IPS-20b (cell line): ENCODE data around the gene BANF1.

Experiments used
- H3K27ac ChIP-seq: one replicate; pipeline ENCODE4 v1.5.1; 2013; ENCODE audit warnings: low read length
- H3K27me3 ChIP-seq: 2 replicates; pipeline ENCODE4 v1.6.1; 2013; ENCODE audit warnings: mild to moderate bottlenecking, low read length, inconsistent platforms; ENCODE audit not compliant: insufficient read depth
- H3K36me3 ChIP-seq: 2 replicates; pipeline ENCODE4 v1.6.1; 2013; ENCODE audit warnings: low read depth, mild to moderate bottlenecking, inconsistent platforms, low read length, moderate library complexity; ENCODE audit not compliant: insufficient read depth
- H3K4me1 ChIP-seq: 2 replicates; pipeline ENCODE4 v1.6.1; 2013; ENCODE audit warnings: mild to moderate bottlenecking, control low read depth, inconsistent platforms, low read length, moderate library complexity; ENCODE audit not compliant: insufficient read depth
- H3K4me3 ChIP-seq: 2 replicates; pipeline ENCODE4 v1.5.1; 2013; ENCODE audit warnings: mild to moderate bottlenecking, low read length, inconsistent platforms
- H3K9ac ChIP-seq: 2 replicates; pipeline ENCODE4 v1.6.1; 2013; ENCODE audit warnings: low read depth, mild to moderate bottlenecking, inconsistent platforms, low read length, moderate library complexity
- H3K9me3 ChIP-seq: 2 replicates; pipeline ENCODE4 v1.6.1; 2013; ENCODE audit warnings: mild to moderate bottlenecking, low read depth, low read length, inconsistent platforms; ENCODE audit not compliant: insufficient read depth

The BANF1 gene

DNA sequence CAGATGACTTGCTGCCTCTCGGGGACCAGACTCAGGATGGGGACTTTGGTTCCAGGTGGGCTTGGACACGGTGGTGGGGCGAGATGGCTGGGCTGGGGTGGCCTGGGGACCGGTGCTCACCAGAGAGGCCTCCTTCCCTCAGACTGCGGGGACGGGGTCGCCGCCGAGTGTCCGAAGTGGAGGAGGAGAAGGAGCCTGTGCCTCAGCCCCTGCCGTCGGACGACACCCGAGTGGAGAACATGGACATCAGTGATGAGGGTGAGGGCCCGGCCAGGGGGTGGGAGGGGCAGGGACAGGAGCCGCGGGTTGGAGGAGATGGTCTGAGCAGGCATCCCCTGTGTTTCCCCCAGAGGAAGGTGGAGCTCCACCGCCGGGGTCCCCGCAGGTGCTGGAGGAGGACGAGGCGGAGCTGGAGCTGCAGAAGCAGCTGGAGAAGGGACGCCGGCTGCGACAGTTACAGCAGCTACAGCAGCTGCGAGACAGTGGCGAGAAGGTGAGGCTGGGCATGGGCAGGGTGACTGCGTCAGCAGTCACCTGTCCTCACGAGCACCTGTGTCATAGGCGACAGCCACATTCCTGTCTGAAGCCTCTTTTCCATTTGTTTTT lies 34.9 kb upstream of the BANF1 start:
- Histone ChIP-seq H3K36me3 (peaks cover 76% of the 10 kb centered on the region), H3K9me3 (no peaks in the 10 kb centered on the region), H3K27me3 (no peaks in the 10 kb centered on the region), H3K27ac (no peak overlapping the region), H3K4me3 (no peak overlapping the region), H3K4me1 (peaks cover 5% of the 10 kb centered on the region), H3K9ac (no peak overlapping the region)

DNA sequence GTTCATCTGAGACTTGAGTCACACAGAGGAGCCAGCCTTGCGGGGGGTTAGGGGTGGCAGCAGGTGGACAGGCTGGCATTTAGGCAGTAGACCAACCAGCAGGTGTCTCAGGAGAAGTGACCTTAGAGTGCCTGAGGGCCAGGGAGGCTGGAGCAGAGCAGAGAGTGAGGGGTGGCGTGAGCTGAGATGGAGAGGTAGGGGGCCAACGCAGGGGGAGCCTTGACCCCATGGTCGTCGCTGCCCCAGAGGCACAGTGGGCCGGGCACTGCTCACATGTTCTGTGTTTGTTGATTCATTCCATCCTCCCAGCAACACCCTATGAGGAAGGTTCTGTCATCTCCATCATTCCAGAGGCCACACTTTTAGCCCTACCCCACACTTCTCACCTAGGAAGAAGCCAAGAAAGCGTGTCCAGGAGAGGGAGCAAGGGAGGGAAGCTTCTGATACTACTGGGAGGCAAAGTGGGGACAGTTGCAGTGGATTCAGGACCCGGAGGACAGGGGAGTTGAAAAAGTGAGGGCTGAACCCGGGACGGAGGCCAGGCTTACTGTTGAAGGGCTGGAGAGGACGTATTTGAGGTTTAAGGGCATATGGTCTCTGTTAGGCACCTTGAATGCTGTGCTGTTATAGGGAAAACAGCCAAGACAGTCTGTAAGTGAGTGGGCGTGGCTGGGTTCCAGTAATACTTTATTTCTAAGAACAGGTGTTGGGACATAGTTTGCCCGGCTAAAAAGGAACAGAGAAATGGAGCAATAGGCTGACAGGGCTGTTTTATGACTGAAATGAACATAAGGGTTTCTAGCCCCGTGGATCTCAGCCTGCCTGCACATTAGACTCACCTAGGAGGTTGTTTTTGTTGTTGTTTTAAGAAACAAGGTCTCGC lies 33.5 kb upstream of the BANF1 start:
- H3K9me3 ChIP-seq = no peaks in the 10 kb centered on the region
- peaks cover 84% of the 10 kb centered on the region for H3K36me3 ChIP-seq
- H3K4me3 ChIP-seq = no peak overlapping the region
- H3K27me3 ChIP-seq = no peaks in the 10 kb centered on the region
- H3K4me1 ChIP-seq = no peaks in the 10 kb centered on the region
- H3K27ac ChIP-seq = no peak overlapping the region
- H3K9ac ChIP-seq = no peak overlapping the region

DNA sequence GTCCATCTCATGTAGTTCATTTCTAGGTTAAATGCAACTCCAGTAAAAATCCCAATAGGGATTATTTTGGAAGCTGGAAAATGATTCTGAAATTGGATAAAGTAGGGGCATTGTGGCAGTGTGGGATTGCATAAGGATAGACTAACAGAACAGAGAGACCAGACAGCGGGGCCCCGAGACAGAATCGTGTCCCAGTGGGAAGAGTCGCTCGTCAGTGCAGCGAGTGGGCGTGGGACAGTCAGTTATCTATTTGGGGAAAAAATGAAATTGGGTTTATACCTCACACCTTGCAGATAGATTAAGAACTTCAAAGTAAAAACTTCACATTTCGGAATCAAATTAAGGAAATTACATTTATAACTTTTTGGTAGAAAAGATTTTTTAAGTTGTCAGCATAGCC lies 30.2 kb upstream of the BANF1 start:
- no peak overlapping the region for H3K9ac ChIP-seq
- no peaks in the 10 kb centered on the region for H3K27me3 ChIP-seq
- no peak overlapping the region for H3K27ac ChIP-seq
- H3K36me3 ChIP-seq = peaks cover 55% of the 10 kb centered on the region
- H3K9me3 ChIP-seq = no peaks in the 10 kb centered on the region
- no peak overlapping the region for H3K4me3 ChIP-seq
- no peaks in the 10 kb centered on the region for H3K4me1 ChIP-seq

DNA sequence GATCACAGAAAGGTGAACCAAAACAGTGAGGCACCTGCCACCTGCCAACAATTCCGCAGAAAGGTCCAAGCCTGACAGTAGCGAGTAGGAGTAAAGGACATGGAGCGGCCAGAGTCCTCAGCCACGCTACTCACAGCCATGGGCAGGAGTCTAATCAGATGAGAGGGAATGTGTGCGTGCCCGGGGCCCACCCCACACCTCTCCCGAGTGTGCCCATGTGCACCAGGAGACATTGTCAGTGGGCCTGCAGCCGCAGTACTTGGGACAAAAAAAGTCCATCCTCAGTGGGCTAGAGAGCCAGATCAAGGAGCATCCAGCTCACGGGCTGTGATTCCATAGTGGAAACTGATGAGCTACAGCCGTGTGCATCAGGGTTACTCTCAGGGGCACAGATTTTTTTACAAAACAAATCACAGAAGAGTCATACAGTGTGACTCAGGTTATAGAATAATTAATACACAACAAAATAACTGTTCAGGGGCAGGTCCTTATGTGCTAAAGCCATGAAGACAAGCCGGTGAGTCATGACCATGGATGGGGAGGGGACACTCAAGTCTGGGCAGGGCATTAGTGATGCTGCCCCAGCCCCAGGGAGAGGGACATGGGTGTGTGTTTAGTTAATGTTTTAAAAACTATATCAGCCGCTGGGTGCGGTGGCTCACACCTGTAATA lies 28.7 kb upstream of the BANF1 start:
- Histone ChIP-seq H3K9me3 (no peaks in the 10 kb centered on the region), H3K27me3 (no peaks in the 10 kb centered on the region), H3K27ac (no peak overlapping the region), H3K4me3 (no peak overlapping the region), H3K36me3 (peaks cover 55% of the 10 kb centered on the region), H3K4me1 (no peaks in the 10 kb centered on the region), H3K9ac (no peak overlapping the region)

DNA sequence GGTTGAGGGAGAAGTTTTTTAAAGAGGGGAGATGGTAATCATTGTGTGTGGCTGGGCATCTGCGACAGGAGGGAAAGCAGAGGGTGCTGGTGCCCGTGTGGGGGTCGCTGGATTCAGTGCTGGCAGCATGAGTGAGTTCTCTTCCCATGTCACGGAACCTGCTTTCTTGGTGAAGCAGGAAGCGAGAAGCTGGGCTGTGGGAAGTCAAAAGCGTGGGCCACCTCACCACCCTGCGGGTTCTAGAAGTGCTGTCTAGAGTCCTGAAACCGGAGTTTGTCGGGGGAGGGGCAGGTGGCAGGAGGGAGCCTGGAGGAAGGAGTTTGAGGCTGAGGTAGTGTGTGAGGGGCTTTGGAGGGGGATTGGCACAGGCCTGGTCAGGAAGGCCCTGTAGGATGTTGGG lies 26.5 kb upstream of the BANF1 start:
- peaks cover 46% of the 10 kb centered on the region for H3K36me3 ChIP-seq
- H3K9me3 ChIP-seq = no peaks in the 10 kb centered on the region
- H3K9ac ChIP-seq = no peak overlapping the region
- no peaks in the 10 kb centered on the region for H3K4me1 ChIP-seq
- no peaks in the 10 kb centered on the region for H3K27me3 ChIP-seq
- H3K27ac ChIP-seq = no peak overlapping the region
- H3K4me3 ChIP-seq = no peak overlapping the region

DNA sequence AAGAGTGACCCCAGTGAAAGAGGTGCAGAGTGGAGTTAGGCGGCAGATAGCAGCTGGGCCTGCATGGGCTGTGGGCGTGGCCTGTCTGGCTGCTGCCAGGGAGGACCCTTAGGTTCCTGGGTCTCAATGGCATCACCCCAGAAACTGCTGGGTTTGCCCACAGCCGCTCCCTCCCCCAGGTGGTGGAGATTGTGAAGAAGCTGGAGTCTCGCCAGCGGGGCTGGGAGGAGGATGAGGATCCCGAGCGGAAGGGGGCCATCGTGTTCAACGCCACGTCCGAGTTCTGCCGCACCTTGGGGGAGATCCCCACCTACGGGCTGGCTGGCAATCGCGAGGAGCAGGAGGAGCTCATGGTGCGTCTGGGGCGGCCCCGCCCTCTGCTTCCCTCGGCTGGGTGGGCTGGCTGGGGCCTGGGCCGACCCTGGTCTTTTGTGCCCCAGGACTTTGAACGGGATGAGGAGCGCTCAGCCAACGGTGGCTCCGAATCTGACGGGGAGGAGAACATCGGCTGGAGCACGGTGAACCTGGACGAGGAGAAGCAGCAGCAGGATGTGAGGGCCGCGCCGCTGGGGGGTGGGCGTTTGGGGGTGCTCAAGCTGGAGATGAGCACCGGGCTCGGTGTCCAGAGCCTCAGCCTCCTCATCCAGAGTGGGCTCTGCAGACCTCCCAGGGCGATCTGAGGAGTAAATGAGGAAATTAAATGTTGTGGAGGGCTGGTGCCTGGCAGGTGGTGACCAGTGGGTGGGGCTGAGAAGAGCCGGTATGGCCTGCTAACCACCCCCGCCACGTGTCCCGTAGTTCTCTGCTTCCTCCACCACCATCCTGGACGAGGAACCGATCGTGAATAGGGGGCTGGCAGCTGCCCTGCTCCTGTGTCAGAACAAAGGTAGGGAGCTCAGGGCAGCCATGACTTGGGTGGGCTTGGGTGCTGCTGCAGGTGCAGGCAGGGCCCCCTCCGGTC lies 25.8 kb upstream of the BANF1 start:
- no peak overlapping the region for H3K27ac ChIP-seq
- H3K9me3 ChIP-seq = no peaks in the 10 kb centered on the region
- H3K4me3 ChIP-seq = no peak overlapping the region
- no peak overlapping the region for H3K9ac ChIP-seq
- H3K4me1 ChIP-seq = no peaks in the 10 kb centered on the region
- H3K27me3 ChIP-seq = no peaks in the 10 kb centered on the region
- peaks cover 46% of the 10 kb centered on the region for H3K36me3 ChIP-seq

DNA sequence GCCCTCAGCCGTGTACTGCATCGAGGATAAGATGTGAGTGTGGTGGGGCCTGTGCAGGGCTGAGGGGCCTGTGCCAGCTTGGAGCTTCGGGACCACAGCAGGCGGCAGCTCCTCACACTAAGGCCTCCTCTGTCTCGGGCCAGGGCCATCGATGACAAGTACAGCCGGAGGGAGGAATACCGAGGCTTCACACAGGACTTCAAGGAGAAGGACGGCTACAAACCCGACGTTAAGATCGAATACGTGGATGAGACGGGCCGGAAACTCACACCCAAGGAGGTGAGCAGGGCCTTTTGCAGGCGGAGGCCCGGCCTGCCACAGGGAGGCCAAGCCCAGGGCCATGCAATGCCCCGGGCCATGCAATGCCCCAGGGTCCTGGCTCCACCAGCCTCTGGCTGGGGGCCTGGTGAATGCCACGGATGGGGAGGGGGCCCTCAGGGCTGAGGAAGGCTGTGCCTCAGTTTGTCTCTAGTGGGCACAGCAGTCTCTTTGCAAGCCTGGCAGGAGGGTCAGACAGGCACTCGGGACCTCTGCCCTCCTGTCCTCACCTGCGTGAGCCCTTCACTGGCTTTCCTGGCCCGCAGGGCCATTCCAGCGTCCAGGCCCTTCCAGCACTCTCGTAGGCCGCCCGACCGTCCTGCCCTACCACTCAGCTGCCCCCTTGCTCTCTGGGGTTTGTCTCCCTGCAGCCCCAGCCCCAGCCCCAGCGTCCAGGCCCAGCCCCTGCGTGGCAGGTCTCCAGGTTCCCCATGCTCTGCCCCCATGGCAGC lies 24.5 kb upstream of the BANF1 start:
- H3K9me3 ChIP-seq = no peaks in the 10 kb centered on the region
- H3K27me3 ChIP-seq = no peaks in the 10 kb centered on the region
- no peak overlapping the region for H3K9ac ChIP-seq
- H3K36me3 ChIP-seq = peaks cover 37% of the 10 kb centered on the region
- no peak overlapping the region for H3K27ac ChIP-seq
- H3K4me3 ChIP-seq = no peak overlapping the region
- no peaks in the 10 kb centered on the region for H3K4me1 ChIP-seq

DNA sequence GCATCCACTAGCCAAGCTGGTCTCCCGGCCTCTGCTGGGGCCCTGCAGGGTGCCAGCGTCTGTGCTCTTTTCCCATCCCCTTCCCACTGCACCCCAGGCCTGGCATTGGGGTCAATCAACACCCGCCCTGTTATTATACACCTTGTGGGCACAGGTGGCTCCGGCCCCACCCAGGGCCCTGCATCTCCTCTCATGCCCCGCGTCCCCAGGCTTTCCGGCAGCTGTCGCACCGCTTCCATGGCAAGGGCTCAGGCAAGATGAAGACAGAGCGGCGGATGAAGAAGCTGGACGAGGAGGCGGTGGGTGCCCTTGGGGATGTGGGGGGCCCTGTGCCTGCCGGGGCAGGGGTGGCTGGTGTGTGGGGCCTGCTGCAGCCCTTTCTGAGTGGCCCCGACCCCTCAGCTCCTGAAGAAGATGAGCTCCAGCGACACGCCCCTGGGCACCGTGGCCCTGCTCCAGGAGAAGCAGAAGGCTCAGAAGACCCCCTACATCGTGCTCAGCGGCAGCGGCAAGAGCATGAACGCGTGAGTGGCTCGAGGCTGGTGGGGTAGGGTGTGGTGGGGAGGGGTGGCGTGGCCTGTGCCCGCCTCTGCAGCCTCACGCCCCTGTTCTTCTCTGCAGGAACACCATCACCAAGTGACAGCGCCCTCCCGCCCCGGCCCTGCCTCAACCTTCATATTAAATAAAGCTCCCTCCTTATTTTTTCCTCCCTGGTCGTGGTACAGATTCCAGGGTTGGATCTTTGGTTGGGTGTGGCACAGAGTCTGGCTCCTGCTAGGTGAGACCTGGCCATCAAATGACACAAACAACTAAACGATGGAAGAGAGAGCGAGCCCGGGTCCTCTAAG lies 23.7 kb upstream of the BANF1 start:
- Histone ChIP-seq H3K9me3 (no peaks in the 10 kb centered on the region), H3K4me1 (no peaks in the 10 kb centered on the region), H3K4me3 (no peak overlapping the region), H3K36me3 (peaks cover 30% of the 10 kb centered on the region), H3K9ac (no peak overlapping the region), H3K27me3 (no peaks in the 10 kb centered on the region), H3K27ac (no peak overlapping the region)

DNA sequence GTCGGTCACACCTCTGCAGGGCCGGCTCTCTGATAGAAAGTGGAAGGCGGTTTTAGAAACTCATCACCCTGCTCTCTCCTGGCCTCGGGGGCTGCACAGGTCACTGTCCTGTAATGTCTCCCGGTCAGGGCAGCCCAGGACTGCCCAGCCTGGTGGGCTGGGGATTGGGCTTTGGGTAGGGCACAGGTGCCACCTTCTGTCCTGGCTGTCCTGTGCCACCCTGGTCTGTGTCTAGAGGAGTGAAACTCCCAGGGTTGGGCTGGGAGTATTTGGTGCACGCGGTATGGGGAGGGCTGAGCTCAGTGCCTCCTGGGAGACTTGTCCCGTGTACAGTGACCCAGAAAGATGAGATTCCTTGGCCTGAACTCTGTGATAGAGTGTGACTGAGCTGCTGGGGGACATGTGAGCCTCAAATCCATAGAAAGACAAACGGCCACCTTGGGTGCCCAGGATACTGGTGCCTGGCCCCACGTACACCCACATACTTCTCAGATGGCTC lies 23.0 kb upstream of the BANF1 start:
- Histone ChIP-seq H3K4me3 (no peak overlapping the region), H3K36me3 (peaks cover 27% of the 10 kb centered on the region), H3K27ac (no peak overlapping the region), H3K27me3 (no peaks in the 10 kb centered on the region), H3K4me1 (no peaks in the 10 kb centered on the region), H3K9ac (no peak overlapping the region), H3K9me3 (no peaks in the 10 kb centered on the region)

DNA sequence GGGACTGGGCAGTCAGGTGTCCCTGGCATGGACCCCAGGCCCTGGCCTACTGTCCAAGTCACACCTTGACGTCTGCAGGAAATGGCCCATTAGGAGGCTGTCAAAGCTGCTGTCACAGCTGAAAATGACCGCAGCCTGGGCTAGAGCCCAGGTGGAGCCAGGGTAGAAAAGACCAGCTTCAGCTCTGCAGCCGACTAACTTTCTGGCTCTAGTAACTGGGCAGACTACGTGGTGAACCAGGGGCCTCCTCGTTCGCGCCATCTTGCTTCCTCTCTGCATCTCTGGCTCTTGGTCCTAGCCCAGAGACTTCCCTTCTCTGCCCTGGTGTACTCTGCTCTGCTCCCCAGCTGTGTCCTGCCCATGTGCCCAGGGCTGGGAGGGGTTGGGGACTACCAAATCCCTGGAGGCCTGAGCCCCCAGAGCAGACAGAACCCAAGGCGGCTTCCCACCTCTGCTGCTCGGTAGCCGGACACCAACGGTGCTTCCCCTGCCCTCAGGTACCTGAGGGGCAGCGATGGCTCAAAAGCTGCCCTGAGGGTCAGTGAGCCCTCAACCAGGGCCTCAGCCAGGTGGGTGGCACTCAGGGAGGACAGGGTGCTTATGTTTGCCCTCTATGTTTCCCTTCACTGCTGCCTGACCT lies 21.1 kb upstream of the BANF1 start:
- Histone ChIP-seq H3K4me1 (no peaks in the 10 kb centered on the region), H3K9me3 (no peaks in the 10 kb centered on the region), H3K4me3 (no peak overlapping the region), H3K27me3 (no peaks in the 10 kb centered on the region), H3K27ac (no peak overlapping the region), H3K9ac (no peak overlapping the region), H3K36me3 (peaks cover 27% of the 10 kb centered on the region)
